ENCODE results near the gene BRF1.
"Not testable (repeated sequence)": the region's sequence is repeated elsewhere in the genome, so short reads cannot be mapped to it uniquely, and the experiment has no call there.

The BRF1 gene

GRCh38 chr14:105313381-105314286 is 12.8 kb upstream of the BRF1 start:
- H3K4me3 Mint-ChIP-seq, result peak overlapping the region; percentile 78 to 79
- peaks cover 39% of the 10 kb centered on the region for H3K4me1 Mint-ChIP-seq
- DNase-seq (peak; percentile 46 to 53), ATAC-seq (peak; percentile 34)
- no peaks in the 10 kb centered on the region for H3K9me3 Mint-ChIP-seq
- no peaks in the 10 kb centered on the region for H3K27me3 Mint-ChIP-seq
- H3K27ac Mint-ChIP-seq, result peak overlapping the region; percentile 5 to 37

DNA sequence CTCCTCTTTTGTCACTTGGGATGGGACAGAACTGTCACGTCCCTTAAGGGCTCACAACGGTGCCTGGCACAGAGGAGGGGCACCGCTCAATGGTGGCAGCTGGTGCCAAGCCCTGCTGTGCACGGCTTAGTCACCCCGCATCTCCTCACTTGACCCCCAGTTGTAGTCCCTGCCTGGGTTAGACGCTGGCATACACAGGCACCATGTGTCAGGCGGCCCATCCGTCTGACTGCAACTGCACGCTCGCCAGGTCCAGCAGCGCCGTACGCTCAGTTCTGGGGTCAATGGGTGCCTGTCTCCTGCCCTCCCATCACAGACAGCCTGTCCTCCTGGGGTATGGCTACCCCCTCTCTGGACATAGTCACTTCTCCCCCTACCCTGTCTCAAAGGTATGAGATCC is 12.2 kb upstream of the BRF1 start:
- peak overlapping the region in 1 of 2 donors; percentile 79 for H3K4me3 Mint-ChIP-seq
- no peaks in the 10 kb centered on the region for H3K27me3 Mint-ChIP-seq
- peak overlapping the region in 1 of 2 donors; percentile 37 for H3K27ac Mint-ChIP-seq

GRCh38 chr14:105311838-105312237 is 11.0 kb upstream of the BRF1 start:
- H3K27ac Mint-ChIP-seq, result no peak overlapping the region
- H3K4me3 Mint-ChIP-seq, result no peak overlapping the region
- no peaks in the 10 kb centered on the region for H3K9me3 Mint-ChIP-seq
- H3K4me1 Mint-ChIP-seq, result peaks cover 37% of the 10 kb centered on the region
- no peak for ATAC-seq
- DNase-seq, result no peak
- H3K27me3 Mint-ChIP-seq, result no peaks in the 10 kb centered on the region

More for the DNA sequence above, 12.2 kb upstream of the BRF1 start:
- DNase-seq (no peak), ATAC-seq (no peak)
- Mint-ChIP-seq H3K4me1 (peaks cover 37% of the 10 kb centered on the region), H3K9me3 (no peaks in the 10 kb centered on the region)

DNA sequence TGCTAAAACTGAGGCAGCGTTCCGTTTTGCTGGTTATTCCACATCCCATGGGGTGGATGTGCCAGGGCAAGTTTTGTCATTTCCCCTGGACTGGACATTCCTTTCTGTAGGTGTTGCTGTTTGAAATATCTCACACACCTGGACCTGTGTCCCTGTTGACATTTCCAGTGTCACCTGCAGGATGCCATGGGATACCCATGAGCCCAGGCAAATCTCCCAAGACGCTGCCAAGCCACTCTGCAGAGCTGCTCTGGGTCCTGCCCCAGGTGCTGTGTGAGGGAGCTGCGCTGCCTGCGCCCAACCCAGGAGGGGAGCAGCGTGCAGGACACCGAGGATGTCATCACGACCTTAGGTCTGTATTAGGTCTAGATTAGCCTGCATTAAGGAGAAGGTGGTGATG is 8.6 kb upstream of the BRF1 start:
- Mint-ChIP-seq H3K27ac (peak overlapping the region in 1 of 2 donors; percentile 27), H3K4me3 (no peak overlapping the region), H3K9me3 (no peaks in the 10 kb centered on the region), H3K27me3 (no peaks in the 10 kb centered on the region), H3K4me1 (peaks cover 41% of the 10 kb centered on the region)
- DNase-seq (no peak), ATAC-seq (no peak)

- no peak for DNase-seq
- peak overlapping the region in 1 of 2 donors; percentile 78 for H3K27ac Mint-ChIP-seq
- H3K9me3 Mint-ChIP-seq, result no peaks in the 10 kb centered on the region
- H3K4me1 Mint-ChIP-seq, result peaks cover 46% of the 10 kb centered on the region
- no peak overlapping the region for H3K4me3 Mint-ChIP-seq
- H3K27me3 Mint-ChIP-seq, result no peaks in the 10 kb centered on the region
- no peak for ATAC-seq
These were observed 6.4 kb upstream of the BRF1 start for GRCh38 chr14:105307052-105307727.

DNA sequence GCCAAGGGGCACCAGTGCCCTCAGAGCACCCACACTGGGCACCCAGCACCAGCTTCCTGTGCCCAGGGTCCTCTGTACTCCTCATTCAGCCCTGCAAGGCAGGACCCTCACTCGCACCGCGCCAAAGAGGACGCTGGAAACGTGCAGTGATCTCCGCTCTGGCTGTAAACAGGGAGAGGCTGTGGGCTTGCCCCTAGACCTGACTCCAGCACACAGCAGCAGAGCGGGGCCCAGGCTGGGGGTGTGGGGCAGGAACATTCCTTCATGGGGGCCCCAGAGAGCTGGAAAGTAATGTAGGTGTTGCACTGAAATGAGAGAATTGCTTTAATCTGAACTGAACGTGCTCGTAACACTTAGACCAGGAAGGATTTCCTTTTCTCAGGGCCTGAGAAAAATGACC is 5.0 kb upstream of the BRF1 start:
- Mint-ChIP-seq H3K4me1 (peaks cover 52% of the 10 kb centered on the region), H3K27ac (peak overlapping the region in 1 of 2 donors; percentile 74), H3K4me3 (peak overlapping the region in 1 of 2 donors; percentile 54), H3K9me3 (no peaks in the 10 kb centered on the region), H3K27me3 (no peaks in the 10 kb centered on the region)
- ATAC-seq, result no peak
- DNase-seq, result no peak

DNA sequence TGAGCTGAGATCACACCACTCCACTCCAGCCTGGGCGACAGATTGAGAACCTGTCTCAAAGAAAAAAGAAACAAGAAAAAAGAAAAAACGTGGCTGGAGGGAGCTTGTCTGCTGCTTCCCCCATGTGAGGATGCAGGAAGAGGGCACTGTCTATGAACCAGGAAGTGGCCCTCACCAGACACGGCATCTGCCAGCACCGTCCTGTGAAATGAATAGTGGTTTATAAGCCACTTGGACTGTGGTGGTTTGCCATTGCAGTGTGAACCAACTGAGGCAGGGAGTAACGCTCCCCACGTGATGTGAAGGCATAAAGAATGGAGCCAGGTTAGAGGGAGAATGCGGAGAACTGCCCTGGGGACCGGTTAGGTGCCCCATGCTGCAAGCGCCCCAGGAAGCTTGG is 4.5 kb upstream of the BRF1 start:
- Mint-ChIP-seq H3K4me3 (peak overlapping the region; percentile 40 to 54), H3K27ac (peak overlapping the region; percentile 90 to 93), H3K9me3 (no peaks in the 10 kb centered on the region), H3K4me1 (peaks cover 52% of the 10 kb centered on the region), H3K27me3 (no peaks in the 10 kb centered on the region)
- DNase-seq (no peak), ATAC-seq (no peak)

DNA sequence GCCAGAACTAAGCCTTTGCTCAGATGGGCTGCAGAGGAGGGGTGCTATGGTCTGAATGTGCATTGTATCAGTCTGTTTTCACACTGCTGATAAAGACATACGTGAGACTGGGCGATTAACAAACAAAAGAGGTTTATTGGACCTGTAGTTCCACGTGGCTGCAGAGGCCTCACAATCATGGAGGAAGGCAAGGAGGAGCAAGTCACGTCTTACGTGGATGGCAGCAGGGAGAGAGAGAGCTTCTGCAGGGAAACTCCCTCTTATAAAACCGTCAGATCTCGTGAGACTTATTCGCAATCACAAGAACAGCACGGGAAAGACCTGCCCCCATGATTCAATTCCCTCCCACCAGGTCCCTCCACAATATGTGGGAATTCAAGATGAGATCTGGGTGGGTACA is 3.8 kb upstream of the BRF1 start:
- no peaks in the 10 kb centered on the region for H3K27me3 Mint-ChIP-seq
- H3K4me1 Mint-ChIP-seq, result peaks cover 58% of the 10 kb centered on the region
- ATAC-seq (no peak), DNase-seq (no peak)
- H3K9me3 Mint-ChIP-seq, result no peaks in the 10 kb centered on the region
- H3K27ac Mint-ChIP-seq, result peak overlapping the region in 1 of 2 donors; percentile 29
- no peak overlapping the region for H3K4me3 Mint-ChIP-seq

DNA sequence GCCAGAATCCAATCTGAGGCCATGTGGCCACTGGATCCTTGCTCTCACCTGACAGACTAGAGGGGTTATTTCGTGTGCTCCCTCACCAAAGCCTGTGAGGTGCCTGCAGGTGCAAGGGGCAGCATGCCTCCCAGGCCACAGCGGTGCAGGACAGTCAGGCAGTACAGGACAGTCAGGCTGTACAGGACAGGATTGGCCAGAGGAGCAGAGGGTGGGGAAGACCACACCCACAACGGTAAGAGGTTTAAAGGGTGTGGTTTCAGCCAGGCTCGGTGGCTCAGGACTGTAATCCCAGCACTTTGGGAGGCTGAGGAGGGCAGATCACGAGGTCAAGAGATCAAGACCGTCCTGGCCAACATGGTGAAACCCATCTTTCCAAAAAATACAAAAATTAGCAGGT is 3.1 kb upstream of the BRF1 start:
- DNase-seq (no peak), ATAC-seq (no peak)
- H3K27ac Mint-ChIP-seq, result peak overlapping the region in 1 of 2 donors; percentile 86
- no peaks in the 10 kb centered on the region for H3K9me3 Mint-ChIP-seq
- no peak overlapping the region for H3K4me3 Mint-ChIP-seq
- H3K27me3 Mint-ChIP-seq, result no peaks in the 10 kb centered on the region
- peaks cover 64% of the 10 kb centered on the region for H3K4me1 Mint-ChIP-seq

DNA sequence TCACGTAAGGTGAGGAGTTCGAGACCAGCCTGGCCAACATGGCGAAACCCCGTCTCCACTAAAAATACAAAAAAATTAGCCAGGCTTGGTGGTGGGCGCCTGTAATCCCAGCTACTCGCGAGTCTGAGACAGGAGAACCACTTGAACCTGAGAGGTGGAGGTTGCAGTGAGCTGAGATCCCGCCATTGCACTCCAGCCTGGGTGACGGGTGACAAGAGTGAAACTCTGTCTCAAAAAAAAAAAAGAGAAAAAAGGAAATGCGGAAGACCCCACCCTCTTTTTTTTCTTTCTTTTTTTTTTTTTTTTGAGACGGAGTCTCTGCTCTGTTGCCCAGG is 1.1 kb upstream of the BRF1 start:
- not testable (repeated sequence) for ATAC-seq, H3K27ac Mint-ChIP-seq, DNase-seq, H3K27me3 Mint-ChIP-seq, H3K9me3 Mint-ChIP-seq
- Mint-ChIP-seq H3K4me1 (peaks cover 63% of the 10 kb centered on the region), H3K4me3 (peak overlapping the region; percentile 88 to 91)

DNA sequence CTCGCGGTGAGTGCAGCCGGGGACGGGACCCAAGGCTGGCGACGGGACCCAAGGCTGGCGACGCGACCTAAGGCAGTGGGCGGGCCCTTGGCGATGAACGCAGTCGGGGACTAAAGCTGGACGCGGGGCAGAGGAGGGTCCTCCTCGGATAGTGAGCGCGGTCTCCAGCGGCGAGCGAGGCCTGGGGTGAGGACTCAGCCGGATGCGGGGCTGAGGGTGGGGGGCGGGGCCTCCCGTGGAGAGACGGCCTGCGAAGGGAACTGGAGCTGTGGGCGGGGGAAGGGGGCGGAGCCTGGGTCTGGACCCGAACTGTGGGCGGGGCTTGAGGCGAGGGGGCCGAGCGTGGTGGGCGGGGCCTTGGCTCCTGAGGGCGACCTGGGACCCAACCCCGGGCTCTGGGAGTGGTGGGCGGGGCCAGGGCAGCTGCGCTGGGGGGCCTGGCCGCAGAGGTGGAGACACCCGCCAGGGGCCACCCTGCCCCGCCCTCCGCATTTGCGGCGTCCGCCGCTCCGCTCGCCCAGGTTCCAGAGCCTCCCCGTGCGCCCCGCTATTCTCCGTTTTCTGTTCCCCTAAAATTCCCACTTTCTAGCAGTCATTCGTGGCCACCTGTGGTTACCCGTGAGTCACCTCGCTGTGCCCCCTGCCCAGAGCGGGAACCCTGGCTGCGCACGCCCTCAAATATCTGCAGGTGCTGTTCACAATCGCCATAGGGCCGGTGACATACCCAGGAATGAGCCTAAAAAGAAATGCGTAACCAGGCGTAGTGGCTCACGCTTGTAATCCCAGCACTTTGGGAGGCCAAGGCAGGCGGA is 508 bp upstream of the BRF1 start:
- DNase-seq (peak; percentile 96 to 98), ATAC-seq (peak; percentile 87)
- H3K9me3 Mint-ChIP-seq, result no peaks in the 10 kb centered on the region
- peak overlapping the region; percentile 61 to 96 for H3K27ac Mint-ChIP-seq
- H3K27me3 Mint-ChIP-seq, result no peaks in the 10 kb centered on the region
- H3K4me1 Mint-ChIP-seq, result peaks cover 61% of the 10 kb centered on the region
- H3K4me3 Mint-ChIP-seq, result peak overlapping the region; percentile 88 to 91

GRCh38 chr14:105299654-105300541 is 903 bp downstream of the BRF1 start:
- Mint-ChIP-seq H3K27ac (peak overlapping the region; percentile 70 to 91), H3K27me3 (no peaks in the 10 kb centered on the region), H3K4me3 (peak overlapping the region; percentile 88 to 89), H3K9me3 (no peaks in the 10 kb centered on the region), H3K4me1 (peaks cover 51% of the 10 kb centered on the region)
- peak; percentile 27 for ATAC-seq
- DNase-seq, result peak in 1 of 2 donors; percentile 42

DNA sequence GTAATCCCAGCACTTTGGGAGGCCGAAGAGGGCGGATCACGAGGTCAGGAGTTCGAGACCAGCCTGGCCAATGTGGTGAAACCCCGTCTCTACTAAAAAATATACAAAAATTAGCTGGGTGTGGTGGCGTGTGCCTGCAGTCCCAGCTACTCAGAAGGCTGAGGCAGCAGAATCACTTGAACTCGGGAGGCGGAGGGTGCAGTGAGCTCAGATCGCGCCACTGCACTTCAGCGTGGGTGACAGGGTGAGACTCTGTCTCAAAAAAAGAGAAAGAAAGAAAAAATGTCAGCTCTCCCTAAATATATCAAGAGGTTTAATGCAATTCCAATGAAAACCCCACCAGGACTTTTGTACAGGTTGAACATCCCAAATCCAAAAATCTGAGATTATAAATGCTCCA is 3.5 kb downstream of the BRF1 start:
- DNase-seq, H3K27ac Mint-ChIP-seq, H3K27me3 Mint-ChIP-seq, ATAC-seq, H3K9me3 Mint-ChIP-seq, H3K4me3 Mint-ChIP-seq: not testable (repeated sequence)
- H3K4me1 Mint-ChIP-seq, result peaks cover 59% of the 10 kb centered on the region

GRCh38 chr14:105294142-105294597 is 6.6 kb downstream of the BRF1 start:
- peak; percentile 96 for ATAC-seq
- peak; percentile 46 to 83 for DNase-seq
- Mint-ChIP-seq H3K27ac (peak overlapping the region; percentile 98 to 100), H3K9me3 (no peaks in the 10 kb centered on the region), H3K27me3 (no peaks in the 10 kb centered on the region), H3K4me1 (peaks cover 60% of the 10 kb centered on the region), H3K4me3 (peak overlapping the region; percentile 79 to 81)

All from stimulated activated naive CD8-positive, alpha-beta T cell treated with anti-CD3 and anti-CD28 coated beads, Interleukin-15, amount 100 ng/mL, for 72 hours (primary cell).